Embryonic facial prominence (tissue), 1 donor: ENCODE data around the gene OR4S2.

ENCODE experiments used
- DNase-seq: peaks from one replicate; pipeline ENCODE4 v3.0.0-alpha.2; 2016; ENCODE audit errors: extremely low spot score

OR4S2 gene, protein sequence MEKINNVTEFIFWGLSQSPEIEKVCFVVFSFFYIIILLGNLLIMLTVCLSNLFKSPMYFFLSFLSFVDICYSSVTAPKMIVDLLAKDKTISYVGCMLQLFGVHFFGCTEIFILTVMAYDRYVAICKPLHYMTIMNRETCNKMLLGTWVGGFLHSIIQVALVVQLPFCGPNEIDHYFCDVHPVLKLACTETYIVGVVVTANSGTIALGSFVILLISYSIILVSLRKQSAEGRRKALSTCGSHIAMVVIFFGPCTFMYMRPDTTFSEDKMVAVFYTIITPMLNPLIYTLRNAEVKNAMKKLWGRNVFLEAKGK

DNA sequence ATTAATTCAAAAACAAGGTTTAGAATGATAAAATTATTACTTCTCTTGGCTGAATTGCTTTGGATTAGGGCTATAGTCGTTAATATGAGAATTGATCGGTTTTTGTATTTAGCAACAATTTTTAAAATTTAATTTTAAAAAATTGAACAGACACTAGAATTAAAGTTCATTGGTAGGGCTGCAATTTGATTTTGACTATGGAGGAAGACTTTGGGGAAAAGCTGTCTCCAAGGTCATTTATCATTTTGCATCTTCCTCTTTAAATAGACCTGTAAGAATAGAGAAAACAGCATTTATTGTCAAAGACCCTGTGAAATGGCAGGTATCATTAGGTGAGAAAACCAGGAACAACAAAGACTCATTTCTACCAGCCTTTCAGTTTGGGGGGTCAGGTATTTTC is at the start of gene OR4S2:
Gene OR4S2, plus strand, starts transcription at position 301 of the 400 bp plus-strand sequence. CDS start 2,577 bp downstream, outside the sequence.
- DNase-seq, result no peak

DNA sequence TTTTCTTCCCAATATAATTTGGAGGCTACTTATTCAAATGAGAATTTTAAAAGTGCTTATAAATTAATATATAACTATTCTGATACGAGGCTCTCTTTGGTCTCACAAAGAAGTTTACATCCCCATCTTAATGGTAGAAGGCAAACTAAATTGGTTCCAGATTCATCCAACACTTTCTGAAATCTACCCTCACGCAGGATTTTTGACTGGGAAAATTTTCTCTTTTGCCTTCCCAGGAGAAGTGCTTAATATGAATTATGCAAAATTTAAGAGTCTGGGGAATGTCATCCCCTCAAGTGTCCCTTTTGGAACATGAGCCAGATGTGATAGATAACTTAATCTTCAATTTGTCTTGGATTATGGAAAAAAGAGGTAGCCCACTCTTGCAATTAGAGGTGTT is 40.6 kb upstream of the OR4S2 start, which contains the start of gene OR4C11:
Gene OR4C11, minus strand, starts transcription at position 101 of the 400 bp plus-strand sequence. CDS start 3,272 bp downstream, outside the sequence.
- DNase-seq, result no peak

DNA sequence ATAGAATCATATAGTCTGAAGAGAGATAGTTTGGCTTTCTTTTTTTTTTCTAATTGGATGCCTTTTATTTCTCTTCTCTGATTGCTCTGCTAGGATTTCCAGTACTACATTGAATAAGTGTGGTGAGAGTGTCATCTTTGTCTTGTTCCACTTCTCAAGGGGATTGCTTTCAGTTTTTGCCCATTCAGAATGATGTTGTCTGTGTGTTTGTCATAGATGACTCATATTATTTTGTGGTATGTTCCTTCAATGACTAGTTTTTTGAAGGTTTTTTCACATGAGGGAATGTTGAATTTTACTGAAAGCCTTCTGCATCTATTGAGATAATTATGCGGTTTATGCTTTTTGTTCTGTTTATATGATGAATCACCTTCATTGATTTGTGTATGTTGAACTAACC is 23.6 kb upstream of the OR4S2 start:
- no peak for DNase-seq

DNA sequence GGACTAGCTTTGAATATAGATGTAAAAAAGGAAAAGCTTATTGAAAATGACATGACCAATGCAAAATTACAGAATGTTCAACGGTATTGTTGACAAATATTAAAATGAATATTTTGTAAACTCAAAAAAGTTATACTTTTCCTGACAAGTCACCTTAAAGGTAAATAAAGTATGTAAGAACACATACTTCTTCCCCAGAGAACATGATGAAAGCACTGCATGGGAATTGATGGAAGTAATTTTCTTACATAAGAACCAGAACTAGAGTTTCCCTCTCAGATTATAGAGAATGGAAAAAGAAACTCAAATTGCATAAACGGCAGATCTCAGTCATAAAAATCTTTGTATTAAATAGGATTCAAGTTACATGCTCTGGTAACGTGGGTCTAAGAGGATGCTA is 13.3 kb upstream of the OR4S2 start, which contains the start of gene OR4P4:
Gene OR4P4, plus strand, starts transcription at position 301 of the 400 bp plus-strand sequence.
- no peak for DNase-seq

DNA sequence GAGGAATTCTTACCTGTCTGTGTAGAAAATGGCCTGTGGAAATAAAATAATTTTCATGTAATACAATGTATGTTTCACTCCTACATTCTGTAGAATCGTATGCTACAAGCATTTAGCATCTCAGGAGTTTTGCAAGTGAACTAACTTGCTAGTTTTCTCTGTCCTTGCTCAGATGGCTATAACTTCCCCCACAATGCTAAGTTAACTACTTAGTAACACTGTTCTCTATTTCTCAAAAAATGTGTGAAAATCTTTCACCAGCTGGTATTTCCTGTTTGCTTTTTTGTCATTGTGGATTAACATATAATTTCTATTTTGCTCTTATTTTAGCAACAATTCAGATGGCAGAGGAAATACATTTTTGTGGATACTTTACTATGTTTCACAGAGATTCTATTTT is 4.4 kb downstream of the OR4S2 start:
- no peak for DNase-seq

DNA sequence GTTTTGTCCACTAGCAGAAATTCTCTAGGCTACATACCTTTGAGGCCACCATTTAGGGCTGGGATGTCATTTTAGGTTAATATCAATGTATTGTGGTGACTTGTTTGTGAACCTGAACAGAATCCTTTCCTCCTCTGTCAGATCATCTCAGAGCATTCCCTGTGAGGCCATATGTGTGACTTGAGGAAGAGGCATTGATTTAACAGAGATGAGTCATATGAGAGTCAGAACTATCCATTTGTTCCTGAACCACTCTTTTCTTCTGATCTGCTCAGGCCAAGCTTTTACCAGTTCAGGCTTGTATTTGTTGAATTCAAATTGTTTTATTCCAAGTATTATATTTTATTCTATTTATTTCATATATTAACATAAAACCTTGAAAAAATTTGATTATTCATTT is 7.0 kb downstream of the OR4S2 start:
- DNase-seq, result no peak

DNA sequence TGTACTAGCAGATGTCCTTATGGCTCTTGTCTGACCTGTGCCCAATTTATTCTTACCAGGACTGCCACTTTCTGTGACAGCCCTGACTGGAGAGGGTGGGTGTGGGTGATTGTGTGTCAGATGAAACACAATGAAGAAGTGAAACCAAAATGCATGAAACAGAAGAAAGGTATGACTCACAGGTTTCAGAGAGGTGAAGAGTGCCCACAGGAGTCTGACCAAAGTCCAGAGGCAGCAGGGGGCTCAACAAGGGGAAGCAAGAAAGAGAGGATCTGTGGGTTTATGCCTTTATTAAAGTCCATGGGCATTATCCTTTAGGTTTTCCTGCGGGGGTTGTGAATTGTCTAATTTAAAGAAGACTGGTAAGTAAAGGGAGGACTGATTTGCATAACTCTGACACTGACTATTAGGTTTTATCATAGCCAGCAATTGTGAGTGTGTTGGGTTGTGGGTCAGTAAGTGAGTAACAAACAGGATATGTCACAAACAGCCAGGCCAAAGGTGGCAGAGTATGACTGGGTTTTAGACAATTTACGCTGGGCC is 10.0 kb downstream of the OR4S2 start:
- no peak for DNase-seq

DNA sequence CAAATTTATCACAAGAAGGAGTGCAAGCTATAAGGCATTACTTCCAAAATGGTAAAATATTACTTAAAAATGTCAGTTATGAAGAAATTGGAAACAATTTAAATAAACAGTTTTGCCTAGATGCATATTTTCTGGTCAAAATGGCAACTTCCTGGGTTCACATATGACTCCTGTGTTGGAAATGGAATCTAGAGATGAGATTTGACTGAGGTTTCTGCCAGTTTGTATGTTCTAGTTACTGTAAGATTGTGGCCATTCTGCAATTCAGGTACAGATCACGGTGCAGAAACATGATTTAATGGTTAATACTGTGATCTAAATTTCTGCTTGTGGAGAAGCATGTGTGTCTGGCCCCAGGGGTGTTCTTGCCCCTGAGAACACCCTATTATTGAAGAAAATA is 10.5 kb downstream of the OR4S2 start:
- no peak for DNase-seq

DNA sequence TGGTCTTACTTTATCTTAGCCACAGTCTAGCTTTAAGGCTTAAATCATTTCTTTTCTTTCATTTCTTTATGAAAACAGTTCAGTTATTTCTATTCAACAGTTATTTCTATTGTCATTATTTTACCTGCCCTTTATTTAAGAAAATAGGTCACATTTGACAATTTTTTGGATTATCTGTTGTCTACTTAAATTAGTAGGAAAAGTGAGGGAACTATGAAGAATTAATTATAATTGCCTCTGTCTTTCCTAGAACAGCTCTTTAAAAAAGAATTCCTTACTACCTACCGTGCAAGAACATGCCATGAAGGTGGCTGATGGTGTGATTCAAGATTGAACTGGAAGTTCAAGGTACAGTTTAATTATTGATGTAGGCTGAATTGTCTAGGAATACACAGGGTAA is 13.8 kb downstream of the OR4S2 start, which contains the start of gene OR4C6:
Gene OR4C6, plus strand, starts transcription at position 301 of the 400 bp plus-strand sequence. CDS start 2,966 bp downstream, outside the sequence.
- no peak for DNase-seq

DNA sequence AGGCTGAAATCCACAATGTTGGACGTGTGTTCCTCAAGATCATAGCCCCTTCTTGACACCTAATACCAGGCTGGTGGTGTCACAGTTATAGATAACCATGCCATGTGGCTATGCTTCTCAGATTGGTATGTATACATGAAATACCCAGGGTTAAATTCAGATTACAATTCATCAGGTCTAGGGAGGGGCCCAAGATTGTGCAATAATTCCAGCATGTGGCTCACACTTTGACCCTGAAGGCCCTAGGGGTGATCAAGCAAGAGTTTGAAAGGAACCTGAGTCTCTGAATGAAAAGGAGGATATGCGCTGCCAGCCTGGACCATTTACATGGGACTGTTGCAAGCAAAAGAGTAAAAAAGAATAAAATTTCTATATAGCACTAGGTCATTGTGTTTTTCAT is 21.2 kb downstream of the OR4S2 start:
- DNase-seq, result no peak

DNA sequence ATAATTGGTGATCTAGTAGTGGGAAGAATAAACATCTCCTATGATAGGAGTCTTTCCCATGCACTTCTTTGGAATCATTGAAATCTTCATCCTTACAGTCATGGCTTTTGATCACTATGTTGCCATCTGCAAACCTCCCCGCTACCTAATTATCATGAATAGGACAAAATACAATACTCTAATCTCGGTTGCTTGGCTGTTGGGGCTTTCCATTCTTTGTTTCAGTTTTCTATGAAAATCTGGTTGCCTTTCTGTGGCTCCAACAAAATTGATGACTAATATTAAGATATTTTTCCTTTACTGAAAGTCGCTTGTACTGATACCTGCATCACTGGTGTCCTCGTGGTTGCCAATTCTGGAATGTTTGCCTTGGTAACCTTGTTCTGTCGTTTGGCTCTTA is 25.7 kb downstream of the OR4S2 start:
- DNase-seq, result no peak

DNA sequence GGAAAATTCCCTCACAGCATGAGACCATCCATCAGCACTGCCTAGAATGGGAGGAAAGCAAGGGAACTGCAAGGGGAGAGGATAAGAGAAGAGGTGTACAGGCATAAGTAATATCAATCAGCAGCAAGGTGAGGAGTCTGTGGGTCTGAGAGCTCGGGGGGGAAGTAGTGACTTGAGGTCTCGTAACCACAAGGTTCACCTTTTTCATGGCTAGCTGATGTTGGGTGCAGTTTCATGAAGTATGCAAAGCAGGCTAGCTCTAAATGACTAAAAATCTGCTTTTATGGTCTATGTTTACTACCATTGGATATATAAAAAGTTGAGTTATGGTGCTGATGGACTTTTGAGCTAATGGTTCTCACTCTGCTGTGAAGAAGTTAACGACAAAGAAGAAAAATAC is 49.7 kb downstream of the OR4S2 start:
- no peak for DNase-seq

DNA sequence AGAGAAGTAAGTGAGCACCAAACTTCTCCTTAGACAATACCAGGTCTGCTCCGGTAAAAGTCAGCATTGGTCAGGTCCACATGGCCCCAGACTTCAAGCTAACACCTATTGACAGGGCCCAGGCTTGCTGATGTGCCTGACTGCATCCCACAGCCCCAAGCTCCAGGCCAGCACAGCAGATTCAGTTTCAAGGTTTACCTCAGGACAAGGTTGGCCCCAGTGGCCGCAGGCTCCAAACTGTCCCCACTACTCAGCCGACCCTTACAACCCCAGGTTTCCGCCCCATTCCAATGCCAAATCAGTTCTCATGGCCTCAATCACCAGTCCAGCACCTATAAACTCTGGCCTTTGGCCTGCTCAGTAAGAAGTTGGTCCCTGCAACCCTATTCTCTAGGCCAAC is 53.3 kb downstream of the OR4S2 start:
- DNase-seq, result no peak
